ENCODE measurements around the gene SYS1.

DNA sequence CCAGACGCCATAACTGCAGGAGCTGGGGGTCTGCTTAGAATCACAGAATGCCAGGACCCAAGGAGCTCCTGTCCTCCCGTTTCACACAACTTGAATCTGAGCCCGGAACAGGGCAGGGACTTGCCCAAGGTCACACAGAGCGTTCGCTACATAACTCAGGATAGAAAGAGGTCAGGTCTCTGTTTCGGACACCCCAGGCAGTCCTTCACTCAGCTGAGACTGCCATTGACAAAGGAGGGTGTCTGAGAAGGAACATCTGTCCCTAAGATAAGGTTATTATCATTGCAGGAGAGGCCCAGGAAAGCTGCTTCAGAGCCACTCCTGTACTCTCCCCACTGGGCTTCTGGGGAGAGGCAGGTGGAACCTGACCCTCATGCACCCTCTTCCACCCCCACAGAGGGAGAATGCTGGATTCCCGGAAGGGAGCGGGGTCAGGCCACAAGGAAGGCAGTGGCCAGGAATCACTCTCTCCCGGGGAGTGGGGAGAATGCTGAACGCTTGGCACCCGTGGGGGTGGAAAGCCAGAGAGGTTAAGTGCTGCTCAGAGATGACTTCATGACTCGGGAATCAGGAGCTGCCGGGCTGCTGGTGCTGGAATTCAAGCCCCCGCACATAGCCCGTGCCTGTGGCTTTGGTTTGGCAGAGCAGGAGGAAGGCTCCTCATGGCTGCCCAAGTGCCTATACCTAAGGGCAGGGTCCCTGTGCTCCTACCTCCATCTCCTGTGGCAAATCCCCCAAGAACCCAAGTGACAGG, 25.4 kb upstream of the SYS1 start:
- TF ChIP-seq, protein P1, sequence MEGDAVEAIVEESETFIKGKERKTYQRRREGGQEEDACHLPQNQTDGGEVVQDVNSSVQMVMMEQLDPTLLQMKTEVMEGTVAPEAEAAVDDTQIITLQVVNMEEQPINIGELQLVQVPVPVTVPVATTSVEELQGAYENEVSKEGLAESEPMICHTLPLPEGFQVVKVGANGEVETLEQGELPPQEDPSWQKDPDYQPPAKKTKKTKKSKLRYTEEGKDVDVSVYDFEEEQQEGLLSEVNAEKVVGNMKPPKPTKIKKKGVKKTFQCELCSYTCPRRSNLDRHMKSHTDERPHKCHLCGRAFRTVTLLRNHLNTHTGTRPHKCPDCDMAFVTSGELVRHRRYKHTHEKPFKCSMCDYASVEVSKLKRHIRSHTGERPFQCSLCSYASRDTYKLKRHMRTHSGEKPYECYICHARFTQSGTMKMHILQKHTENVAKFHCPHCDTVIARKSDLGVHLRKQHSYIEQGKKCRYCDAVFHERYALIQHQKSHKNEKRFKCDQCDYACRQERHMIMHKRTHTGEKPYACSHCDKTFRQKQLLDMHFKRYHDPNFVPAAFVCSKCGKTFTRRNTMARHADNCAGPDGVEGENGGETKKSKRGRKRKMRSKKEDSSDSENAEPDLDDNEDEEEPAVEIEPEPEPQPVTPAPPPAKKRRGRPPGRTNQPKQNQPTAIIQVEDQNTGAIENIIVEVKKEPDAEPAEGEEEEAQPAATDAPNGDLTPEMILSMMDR (IDR thresholded peaks at IDR 0.05), result no peak
- TF ChIP-seq POLR2A (IDR thresholded peaks at IDR 0.05), result peak in 1 of 2 donors; percentile 41

All from heart left ventricle (tissue), 13 donors.